ENCODE results near the gene FLRT2. TPM values are rescaled to one million over a fixed set of nuclear protein-coding genes. Genes with fewer than 3 reads are reported as not detected.

Gene FLRT2
- total and polyA plus RNA-seq, 2 of the 4 experiments (the other 2 are of a cell fraction) = 10.2 to 13.1 TPM

GRCh38 chr14:85607651-85608081 is 77.7 kb downstream of the FLRT2 start:
- intact Hi-C loops (cut with micrococcal nuclease) = no loop called here
- peak; percentile 95 for ATAC-seq (ENCODE audit: low read depth)
- Histone ChIP-seq H3K4ac (ENCODE audit: low read depth, low read length) (peak overlapping the region; percentile 40), H3K4me1 (ENCODE audit: control insufficient read depth, insufficient read depth, low read length) (peaks cover 11% of the 10 kb centered on the region), H4K5ac (ENCODE audit: low read depth, low read length) (peak overlapping the region; percentile 38; the same call in 1 of the 2 replicates), H3K79me1 (ENCODE audit: low read depth in 1 of 2, low read length in 2 of 2) (peaks cover 0 to 4% of the 10 kb centered on the region in 2 experiments; a peak in 2 of 4 replicates), H2AK5ac (ENCODE audit: low read depth, low read length) (no peak overlapping the region), H4K8ac (ENCODE audit: low read depth in 2 of 2, low read length in 2 of 2) (peak overlapping the region; percentile 12 to 34; a peak in 2 of 4 replicates), H3K4me3 (ENCODE audit: insufficient read depth, low read depth, low read length) (no peak overlapping the region), H2AFZ (replicated peaks; ENCODE audit: low read length, poor library complexity) (no peak overlapping the region), H2AK9ac (replicated peaks; ENCODE audit: low read depth, low read length, poor library complexity) (no peak overlapping the region), H3K9me3 (ENCODE audit: control insufficient read depth, insufficient read depth, low read length) (no peaks in the 10 kb centered on the region), H3K9me1 (ENCODE audit: insufficient read depth, low read length) (peaks cover 9% of the 10 kb centered on the region), H2BK120ac (ENCODE audit: low read depth, low read length) (peak overlapping the region; percentile 50), H4K91ac (ENCODE audit: insufficient read depth, low read depth, low read length) (no peak overlapping the region), H3K18ac (ENCODE audit: low read depth, low read length) (peak overlapping the region; percentile 82; the same call in 1 of the 2 replicates), H3K27me3 (ENCODE audit: control insufficient read depth, insufficient read depth, low read length) (no peaks in the 10 kb centered on the region), H3K36me3 (ENCODE audit: control insufficient read depth, insufficient read depth, low read length) (no peaks in the 10 kb centered on the region; the same call in 1 of the 2 replicates), H3K4me2 (ENCODE audit: low read depth, low read length) (peak overlapping the region; percentile 83; the same call in 1 of the 2 replicates), H2BK20ac (ENCODE audit: low read depth, low read length) (peak overlapping the region; percentile 44), H4K20me1 (ENCODE audit: insufficient read depth, low read length) (no peaks in the 10 kb centered on the region), H2BK15ac (ENCODE audit: low read depth, low read length) (no peak overlapping the region; the same call in 2 of the 3 replicates), H3K14ac (replicated peaks; ENCODE audit: low read depth, low read length) (peak overlapping the region; percentile 15; the same call in 1 of the 2 replicates), H3K9ac (ENCODE audit: low read depth, low read length) (peak overlapping the region; percentile 9; the same call in 1 of the 2 replicates), H2BK5ac (ENCODE audit: low read depth, low read length, poor library complexity, severe bottlenecking) (peak overlapping the region; percentile 85), H3K27ac (ENCODE audit: insufficient read depth, low read length) (peak overlapping the region; percentile 15; the same call in 1 of the 2 replicates), H3K56ac (ENCODE audit: extremely low read depth, insufficient read depth, low read length) (peak overlapping the region; percentile 13; the same call in 1 of the 2 replicates), H3K23ac (ENCODE audit: low read depth, low read length) (peak overlapping the region; percentile 57; the same call in 1 of the 2 replicates)
- CTCF ChIA-PET = interaction anchor here (0.8 to 0.9 kb wide), 3 partner anchors 10 to 64 kb away, joined by 3 read pairs; no protein-coding TSS in a partner anchor
- no peak for TF ChIP-seq SMC3 (IDR thresholded peaks at IDR 0.05; ENCODE audit: low read depth, low read length)
- TF ChIP-seq BHLHE40 (IDR thresholded peaks at IDR 0.05; ENCODE audit: low read depth, low read length) = peak; percentile 69
- peak; percentile 94 for TF ChIP-seq CEBPB (IDR thresholded peaks at IDR 0.05; ENCODE audit: low read depth, low read length)
- TF ChIP-seq, protein P1, sequence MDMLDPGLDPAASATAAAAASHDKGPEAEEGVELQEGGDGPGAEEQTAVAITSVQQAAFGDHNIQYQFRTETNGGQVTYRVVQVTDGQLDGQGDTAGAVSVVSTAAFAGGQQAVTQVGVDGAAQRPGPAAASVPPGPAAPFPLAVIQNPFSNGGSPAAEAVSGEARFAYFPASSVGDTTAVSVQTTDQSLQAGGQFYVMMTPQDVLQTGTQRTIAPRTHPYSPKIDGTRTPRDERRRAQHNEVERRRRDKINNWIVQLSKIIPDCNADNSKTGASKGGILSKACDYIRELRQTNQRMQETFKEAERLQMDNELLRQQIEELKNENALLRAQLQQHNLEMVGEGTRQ (IDR thresholded peaks at IDR 0.05; ENCODE audit: low read depth, low read length) = no peak
- no peak for TF ChIP-seq RFX5 (IDR thresholded peaks at IDR 0.05; ENCODE audit: low read depth, low read length)
- 0 out of 2 replicates have a peak, but pooled peaks have one; percentile 10 for TF ChIP-seq RAD21 (IDR thresholded peaks at IDR 0.05; ENCODE audit: low read length)
- TF ChIP-seq POLR2A (IDR thresholded peaks at IDR 0.05; ENCODE audit: low read depth, low read length) = no peak
- no peak for TF ChIP-seq MAZ (IDR thresholded peaks at IDR 0.05; ENCODE audit: borderline replicate concordance, low read depth, low read length)
- peak; percentile 33; the same call in 1 of the 2 replicates for TF ChIP-seq MAFK (IDR thresholded peaks at IDR 0.05; ENCODE audit: low read depth, low read length)
- peak; percentile 96 for TF ChIP-seq FOS (IDR thresholded peaks at IDR 0.05; ENCODE audit: low read depth, low read length)
- TF ChIP-seq CHD1 (IDR thresholded peaks at IDR 0.05; ENCODE audit: low read depth, low read length) = no peak
- no peak for TF ChIP-seq RCOR1 (IDR thresholded peaks at IDR 0.05; ENCODE audit: insufficient replicate concordance, low read length)
- 0 out of 2 replicates have a peak, but pooled peaks have one; percentile 22 for TF ChIP-seq NFE2L2 (IDR thresholded peaks at IDR 0.05; ENCODE audit: low read depth, low read length)
- TF ChIP-seq MXI1 (IDR thresholded peaks at IDR 0.05; ENCODE audit: borderline replicate concordance, low read depth, low read length) = no peak
- no peak for TF ChIP-seq CTCF (conservative IDR thresholded peaks at IDR 0.05; ENCODE audit: low read depth, low read length)
- POLR2A ChIA-PET (ENCODE audit: unreplicated experiment) = no interaction called here
- no TSS peak for BruUV-seq (replicated peaks)
- dilution Hi-C loops (cut with HindIII; ENCODE audit: low sequenced_read_pairs, unreplicated experiment) = no loop called here
- peak; percentile 97 for DNase-seq
- in situ Hi-C loops (cut with MboI; ENCODE audit: low sequenced_read_pairs) = no loop called here
- WGBS, 2 experiments (ENCODE audit: extremely low coverage in 2 of 2, insufficient read length in 1 of 2) = 0% methylated on average over 1 of the region's 3 CpGs; no CpG with 5 or more reads in 1 of the 2 experiments
